Suprapubic skin (tissue), 4 donors: ENCODE results near the gene ATP5F1E. TPM values are rescaled to one million over a fixed set of nuclear protein-coding genes. Genes with fewer than 3 reads are reported as not detected.
A peak's percentile ranks its signal among the peaks of the same experiment; 100 is the strongest.

Experiments used
- DNase-seq, 2 donors: peaks; one replicate each; pipeline ENCODE4 v3.0.0-alpha.2; 2019; ENCODE audit warnings: low spot score in 2 of 2
- H3K27ac ChIP-seq: fragments of 200-600 bp; sonication (generic); one replicate; pipeline ENCODE4 v1.5.1; 2019
- H3K27me3 ChIP-seq: fragments of 200-600 bp; sonication (generic); one replicate; pipeline ENCODE4 v1.5.1; 2019
- H3K36me3 ChIP-seq: fragments of 200-600 bp; sonication (generic); one replicate; pipeline ENCODE4 v1.5.1; 2019
- H3K4me1 ChIP-seq: fragments of 200-600 bp; sonication (generic); one replicate; pipeline ENCODE4 v1.5.1; 2019
- H3K4me3 ChIP-seq: fragments of 200-600 bp; sonication (generic); one replicate; pipeline ENCODE4 v1.5.1; 2019; ENCODE audit warnings: mild to moderate bottlenecking
- H3K9me3 ChIP-seq: fragments of 200-600 bp; sonication (generic); one replicate; pipeline ENCODE4 v1.5.1; 2019
- EP300 ChIP-seq: sonication (generic); formaldehyde crosslinking; IDR thresholded peaks from one replicate; pipeline ENCODE4 v1.6.1; 2017; ENCODE audit warnings: antibody characterized with exemption
- POLR2A ChIP-seq, 2 donors: fragments of 450-650 bp; IDR thresholded peaks; one replicate each; pipeline ENCODE4 v1.6.1; 2017; ENCODE audit warnings: antibody characterized with exemption in 2 of 2, mild to moderate bottlenecking in 2 of 2, moderate library complexity in 2 of 2
- POLR2AphosphoS5 ChIP-seq, 3 donors: sonication (generic); formaldehyde crosslinking; IDR thresholded peaks; one replicate each; pipeline ENCODE4 v1.6.1; 2017; ENCODE audit warnings: antibody characterized with exemption in 3 of 3
- WGBS: methylation state at CpG from one replicate; pipeline ENCODE4 v1.1.5; 2018; 5-methylcytosine and 5-hydroxymethylcytosine counted together
- total RNA-seq, 4 donors: library from RNA; depleted of rRNA; stranded (reverse); fragments of >200 nt; gene quantifications; one replicate each; pipeline ENCODE4 v1.1.0, GENCODE V29; 2016
- TF ChIP-seq, protein P1 (sequence below), 2 donors: fragments of 200-600 bp in 1 of 2; fragments of 450-650 bp in 1 of 2; sonication (generic) in 1 of 2; IDR thresholded peaks; one replicate each; pipeline ENCODE4 v1.5.1; 2016 to 2019; ENCODE audit warnings: antibody characterized with exemption in 2 of 2, mild to moderate bottlenecking in 1 of 2, moderate library complexity in 1 of 2

Gene ATP5F1E
- total RNA-seq, 4 donors from 2014 or later = 16.1 to 26.8 (median 19.5) TPM

DNA sequence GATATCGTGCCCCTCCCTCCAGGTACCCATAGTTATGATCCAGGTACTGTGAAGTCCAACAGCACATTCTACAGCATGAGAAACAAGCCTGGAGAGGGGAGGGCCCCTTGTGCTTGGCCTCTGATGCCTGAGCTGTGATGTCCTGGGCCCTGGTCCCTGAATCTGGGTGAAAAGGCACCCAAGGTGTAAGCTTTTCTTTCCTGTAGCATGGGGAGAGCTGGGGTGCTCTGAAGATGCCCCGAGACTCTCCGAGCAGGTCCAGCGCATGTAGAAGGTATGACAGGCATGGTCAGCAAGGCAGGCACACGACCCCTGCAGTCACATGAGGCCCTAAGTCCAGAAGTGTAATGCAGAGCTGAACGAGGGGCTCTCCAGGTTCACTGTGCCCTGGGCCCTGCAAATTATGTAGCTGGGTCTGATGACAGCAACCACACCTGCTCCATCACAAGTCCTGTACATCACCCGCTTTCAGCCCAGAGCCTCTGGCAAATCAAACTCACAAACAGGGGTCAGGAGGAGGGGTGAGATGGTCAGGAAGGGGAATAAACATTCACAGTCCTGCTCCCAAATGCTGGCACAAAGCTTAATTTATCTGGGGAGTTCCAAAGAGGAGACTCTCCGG is 23.3 kb downstream of the ATP5F1E start:
- Histone ChIP-seq H3K4me1 (peaks cover 56% of the 10 kb centered on the region), H3K27me3 (no peaks in the 10 kb centered on the region), H3K4me3 (no peak overlapping the region), H3K27ac (no peak overlapping the region), H3K9me3 (no peaks in the 10 kb centered on the region), H3K36me3 (no peaks in the 10 kb centered on the region)
- WGBS = 72% methylated on average over 3 of the region's 8 CpGs
- no peak for DNase-seq
- no peak for TF ChIP-seq POLR2A (IDR thresholded peaks at IDR 0.05)
- no peak for TF ChIP-seq POLR2AphosphoS5 (IDR thresholded peaks at IDR 0.05)
- no peak for TF ChIP-seq EP300
- TF ChIP-seq, protein P1, sequence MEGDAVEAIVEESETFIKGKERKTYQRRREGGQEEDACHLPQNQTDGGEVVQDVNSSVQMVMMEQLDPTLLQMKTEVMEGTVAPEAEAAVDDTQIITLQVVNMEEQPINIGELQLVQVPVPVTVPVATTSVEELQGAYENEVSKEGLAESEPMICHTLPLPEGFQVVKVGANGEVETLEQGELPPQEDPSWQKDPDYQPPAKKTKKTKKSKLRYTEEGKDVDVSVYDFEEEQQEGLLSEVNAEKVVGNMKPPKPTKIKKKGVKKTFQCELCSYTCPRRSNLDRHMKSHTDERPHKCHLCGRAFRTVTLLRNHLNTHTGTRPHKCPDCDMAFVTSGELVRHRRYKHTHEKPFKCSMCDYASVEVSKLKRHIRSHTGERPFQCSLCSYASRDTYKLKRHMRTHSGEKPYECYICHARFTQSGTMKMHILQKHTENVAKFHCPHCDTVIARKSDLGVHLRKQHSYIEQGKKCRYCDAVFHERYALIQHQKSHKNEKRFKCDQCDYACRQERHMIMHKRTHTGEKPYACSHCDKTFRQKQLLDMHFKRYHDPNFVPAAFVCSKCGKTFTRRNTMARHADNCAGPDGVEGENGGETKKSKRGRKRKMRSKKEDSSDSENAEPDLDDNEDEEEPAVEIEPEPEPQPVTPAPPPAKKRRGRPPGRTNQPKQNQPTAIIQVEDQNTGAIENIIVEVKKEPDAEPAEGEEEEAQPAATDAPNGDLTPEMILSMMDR (IDR thresholded peaks at IDR 0.05) = no peak

DNA sequence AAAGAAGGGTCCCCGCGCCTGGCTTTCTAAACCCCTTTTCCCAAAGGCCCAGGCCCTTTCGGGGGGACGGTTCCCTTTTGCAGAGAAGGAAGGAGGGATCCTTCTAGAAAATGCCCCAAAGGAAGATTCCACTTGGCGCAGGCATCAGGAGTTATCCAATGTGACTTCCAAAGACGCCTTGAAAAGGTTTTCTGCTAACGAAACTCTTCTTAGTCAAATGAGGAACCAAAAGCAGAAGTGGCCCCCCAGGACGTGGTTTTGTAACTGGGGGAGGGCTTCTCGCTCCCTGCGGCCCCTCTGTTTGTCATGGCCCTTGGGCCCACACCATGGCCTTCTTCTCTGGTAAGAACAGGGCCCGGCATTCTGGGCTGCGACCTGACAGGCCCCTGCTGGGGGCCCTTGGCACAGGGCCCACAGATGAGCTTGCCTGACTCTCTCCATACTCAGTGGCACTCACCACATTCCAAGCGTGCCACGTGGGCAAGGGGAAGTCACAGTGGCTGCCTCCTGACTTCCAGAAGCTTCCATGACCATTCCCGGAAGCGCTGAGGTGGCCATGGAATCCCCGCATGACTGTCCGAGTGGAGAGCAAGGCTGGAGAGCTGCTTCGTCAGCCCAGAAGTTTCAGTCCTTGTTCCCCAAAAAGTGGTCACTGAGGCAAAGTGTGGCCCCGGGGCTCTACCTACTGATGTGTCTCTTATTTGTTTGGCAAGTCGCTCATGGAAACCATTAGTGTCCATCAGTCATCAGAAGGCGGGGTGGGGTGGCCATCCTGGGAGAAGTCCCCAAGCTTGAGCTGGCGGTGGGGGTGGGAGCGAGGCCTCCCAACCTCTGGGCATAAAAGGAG is 24.2 kb downstream of the ATP5F1E start:
- Histone ChIP-seq H3K9me3 (no peaks in the 10 kb centered on the region), H3K4me1 (peaks cover 60% of the 10 kb centered on the region), H3K4me3 (peak overlapping the region; percentile 84), H3K36me3 (no peaks in the 10 kb centered on the region), H3K27ac (peak overlapping the region; percentile 87), H3K27me3 (no peaks in the 10 kb centered on the region)
- WGBS = 83% methylated on average over 24 of the region's 24 CpGs
- DNase-seq = no peak
- TF ChIP-seq EP300 (no peak), POLR2AphosphoS5 (IDR thresholded peaks at IDR 0.05) (no peak), POLR2A (IDR thresholded peaks at IDR 0.05) (no peak)
- TF ChIP-seq, protein P1 (IDR thresholded peaks at IDR 0.05) = no peak

DNA sequence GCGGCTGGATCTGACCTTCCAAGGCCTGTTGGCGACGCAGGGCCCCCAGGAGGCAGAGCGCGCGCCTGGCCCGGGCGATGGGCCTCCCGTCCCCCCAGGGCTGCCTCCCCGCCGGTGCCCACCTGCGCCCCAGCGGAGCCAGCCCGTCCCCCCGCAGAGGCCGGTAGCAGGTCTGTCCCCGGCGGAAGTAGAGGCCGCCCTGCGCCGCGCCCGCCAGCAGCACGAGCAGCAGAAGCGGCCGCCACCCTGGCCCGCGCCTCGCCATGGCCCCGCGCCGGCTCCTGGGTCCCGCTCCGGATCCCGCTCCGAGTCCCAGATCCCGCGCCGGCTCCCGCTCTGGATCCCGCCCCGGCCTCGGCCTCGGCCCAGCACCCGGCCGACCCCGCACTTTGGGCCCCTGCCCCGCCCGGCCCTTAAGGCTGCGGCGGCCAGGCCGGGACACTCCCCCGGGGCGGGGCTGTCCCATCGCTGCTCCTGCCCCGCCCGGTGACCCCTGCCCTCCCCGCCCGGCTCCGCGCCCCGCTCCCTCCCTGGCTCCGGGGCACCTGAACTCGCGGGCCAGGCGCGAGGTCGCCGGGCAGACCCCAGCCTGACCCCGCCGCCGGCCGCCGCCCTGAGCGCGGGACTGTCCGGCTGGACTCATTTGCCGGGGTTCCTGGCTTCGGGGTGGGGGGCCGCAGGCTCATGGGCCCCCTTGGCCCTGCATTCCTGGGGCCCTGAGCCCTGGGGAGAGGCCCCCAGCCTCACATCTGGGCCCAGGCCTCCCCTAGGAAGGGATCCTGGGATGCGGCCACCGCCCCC is 25.1 kb downstream of the ATP5F1E start, which contains the start of gene CTSZ:
Gene CTSZ (minus strand): TSS at position 391 of the 801 bp plus-strand sequence. CDS start 126 bp downstream, at position 265.
- Histone ChIP-seq H3K27me3 (no peaks in the 10 kb centered on the region), H3K9me3 (no peaks in the 10 kb centered on the region), H3K27ac (peak within 1 kb of the TSS; percentile 87), H3K36me3 (no peaks in the 10 kb centered on the region), H3K4me1 (peaks cover 60% of the 10 kb centered on the region), H3K4me3 (peak within 1 kb of the TSS; percentile 84)
- no peak for DNase-seq
- no peak for TF ChIP-seq EP300
- TF ChIP-seq POLR2A (IDR thresholded peaks at IDR 0.05) = peak in 1 of 2 donors; percentile 44
- TF ChIP-seq POLR2AphosphoS5 (IDR thresholded peaks at IDR 0.05) = no peak
- TF ChIP-seq, protein P1 (IDR thresholded peaks at IDR 0.05) = no peak
- 67% methylated on average over 3 of the region's 82 CpGs for WGBS

DNA sequence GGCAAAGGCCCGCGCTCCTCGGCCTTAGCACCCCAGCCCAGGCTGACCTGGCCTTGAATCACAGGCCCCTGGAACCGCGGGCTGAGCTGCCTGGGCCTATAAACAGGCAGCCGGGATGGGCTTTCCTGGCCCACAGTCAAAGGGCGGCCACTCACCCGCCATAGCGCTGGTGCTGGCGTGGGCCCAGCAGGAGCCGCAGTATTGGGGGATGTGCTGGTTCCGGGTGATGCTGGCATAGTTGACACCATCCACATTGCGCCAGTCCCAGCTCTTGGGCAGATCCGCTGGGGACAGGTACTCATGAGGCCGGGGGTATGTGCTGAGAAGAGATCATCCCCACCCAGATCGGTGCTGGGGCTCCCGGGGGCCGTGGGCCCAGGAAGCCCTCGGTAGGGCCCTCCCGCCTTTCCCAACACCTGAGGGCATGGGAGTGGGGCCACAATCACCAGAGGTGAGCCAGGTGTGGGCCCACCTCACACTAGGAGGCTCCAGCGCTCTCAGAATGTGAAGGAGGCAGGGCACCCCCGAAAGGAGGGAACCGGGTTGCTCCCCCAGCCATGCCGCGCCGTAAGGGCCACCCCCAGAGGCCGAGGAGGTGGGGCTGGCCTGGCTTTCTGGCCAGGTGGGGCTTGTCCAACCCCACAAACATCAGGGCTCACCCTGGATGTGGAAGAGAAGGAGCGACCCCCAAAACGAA is 25.8 kb downstream of the ATP5F1E start:
- peak in 1 of 2 donors; percentile 79 for DNase-seq
- TF ChIP-seq, protein P1 (IDR thresholded peaks at IDR 0.05) = no peak
- no peak for TF ChIP-seq POLR2A (IDR thresholded peaks at IDR 0.05)
- no peak for TF ChIP-seq EP300
- TF ChIP-seq POLR2AphosphoS5 (IDR thresholded peaks at IDR 0.05) = no peak
- H3K4me1 ChIP-seq = peaks cover 53% of the 10 kb centered on the region

More for the DNA sequence above, 25.8 kb downstream of the ATP5F1E start:
- Histone ChIP-seq H3K27me3 (no peaks in the 10 kb centered on the region), H3K36me3 (peaks cover 6% of the 10 kb centered on the region), H3K27ac (peak overlapping the region; percentile 87), H3K4me3 (peak overlapping the region; percentile 84), H3K9me3 (no peaks in the 10 kb centered on the region)
- WGBS = 31% methylated on average over 10 of the region's 29 CpGs
